ENCODE measurements around the gene HSD11B1.

- TF ChIP-seq, protein P1, sequence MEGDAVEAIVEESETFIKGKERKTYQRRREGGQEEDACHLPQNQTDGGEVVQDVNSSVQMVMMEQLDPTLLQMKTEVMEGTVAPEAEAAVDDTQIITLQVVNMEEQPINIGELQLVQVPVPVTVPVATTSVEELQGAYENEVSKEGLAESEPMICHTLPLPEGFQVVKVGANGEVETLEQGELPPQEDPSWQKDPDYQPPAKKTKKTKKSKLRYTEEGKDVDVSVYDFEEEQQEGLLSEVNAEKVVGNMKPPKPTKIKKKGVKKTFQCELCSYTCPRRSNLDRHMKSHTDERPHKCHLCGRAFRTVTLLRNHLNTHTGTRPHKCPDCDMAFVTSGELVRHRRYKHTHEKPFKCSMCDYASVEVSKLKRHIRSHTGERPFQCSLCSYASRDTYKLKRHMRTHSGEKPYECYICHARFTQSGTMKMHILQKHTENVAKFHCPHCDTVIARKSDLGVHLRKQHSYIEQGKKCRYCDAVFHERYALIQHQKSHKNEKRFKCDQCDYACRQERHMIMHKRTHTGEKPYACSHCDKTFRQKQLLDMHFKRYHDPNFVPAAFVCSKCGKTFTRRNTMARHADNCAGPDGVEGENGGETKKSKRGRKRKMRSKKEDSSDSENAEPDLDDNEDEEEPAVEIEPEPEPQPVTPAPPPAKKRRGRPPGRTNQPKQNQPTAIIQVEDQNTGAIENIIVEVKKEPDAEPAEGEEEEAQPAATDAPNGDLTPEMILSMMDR (IDR thresholded peaks at IDR 0.05) = no peak
- no peak for TF ChIP-seq POLR2A (IDR thresholded peaks at IDR 0.05)
Observed at GRCh38 chr1:209780268-209780667, 75.6 kb downstream of the HSD11B1 start.
